Osteocyte (in vitro differentiated cells): Measurements from ENCODE around the gene MED13L. TPM values are rescaled to one million over a fixed set of nuclear protein-coding genes. Genes with fewer than 3 reads are reported as not detected.

Source experiments
- DNase-seq: peaks from one replicate; pipeline ENCODE4 v3.0.0; 2021; ENCODE audit warnings: mixed read lengths; ENCODE audit not compliant: unreplicated experiment; ENCODE audit errors: extremely low spot score
- H3K27ac Mint-ChIP-seq: one replicate; pipeline ENCODE4 v1.8.0; 2021; ENCODE audit warnings: mild to moderate bottlenecking, mixed read lengths; ENCODE audit not compliant: unreplicated experiment
- H3K27me3 Mint-ChIP-seq: one replicate; pipeline ENCODE4 v1.8.0; 2021; ENCODE audit warnings: mixed read lengths; ENCODE audit not compliant: unreplicated experiment
- H3K36me3 Mint-ChIP-seq: one replicate; pipeline ENCODE4 v1.8.0; 2021; ENCODE audit warnings: mixed read lengths; ENCODE audit not compliant: unreplicated experiment
- H3K4me1 Mint-ChIP-seq: one replicate; pipeline ENCODE4 v1.8.0; 2021; ENCODE audit warnings: mixed read lengths; ENCODE audit not compliant: unreplicated experiment
- H3K4me3 Mint-ChIP-seq: one replicate; pipeline ENCODE4 v1.8.0; 2021; ENCODE audit warnings: mild to moderate bottlenecking, moderate library complexity, mixed read lengths; ENCODE audit not compliant: unreplicated experiment
- H3K9me3 Mint-ChIP-seq: one replicate; pipeline ENCODE4 v1.8.0; 2021; ENCODE audit warnings: mixed read lengths; ENCODE audit not compliant: unreplicated experiment
- CTCF ChIP-seq: fragments of 200-600 bp; sonication (generic); IDR thresholded peaks from 2 replicates; pipeline ENCODE4 v1.5.0; 2021; ENCODE audit warnings: antibody characterized with exemption, mild to moderate bottlenecking, moderate library complexity
- total RNA-seq: library from RNA; stranded (reverse); gene quantifications from 2 replicates; pipeline ENCODE4 v1.2.1, GENCODE V29; 2021

MED13L gene
- total RNA-seq, 1 donor from 2014 or later: 229 TPM

DNA sequence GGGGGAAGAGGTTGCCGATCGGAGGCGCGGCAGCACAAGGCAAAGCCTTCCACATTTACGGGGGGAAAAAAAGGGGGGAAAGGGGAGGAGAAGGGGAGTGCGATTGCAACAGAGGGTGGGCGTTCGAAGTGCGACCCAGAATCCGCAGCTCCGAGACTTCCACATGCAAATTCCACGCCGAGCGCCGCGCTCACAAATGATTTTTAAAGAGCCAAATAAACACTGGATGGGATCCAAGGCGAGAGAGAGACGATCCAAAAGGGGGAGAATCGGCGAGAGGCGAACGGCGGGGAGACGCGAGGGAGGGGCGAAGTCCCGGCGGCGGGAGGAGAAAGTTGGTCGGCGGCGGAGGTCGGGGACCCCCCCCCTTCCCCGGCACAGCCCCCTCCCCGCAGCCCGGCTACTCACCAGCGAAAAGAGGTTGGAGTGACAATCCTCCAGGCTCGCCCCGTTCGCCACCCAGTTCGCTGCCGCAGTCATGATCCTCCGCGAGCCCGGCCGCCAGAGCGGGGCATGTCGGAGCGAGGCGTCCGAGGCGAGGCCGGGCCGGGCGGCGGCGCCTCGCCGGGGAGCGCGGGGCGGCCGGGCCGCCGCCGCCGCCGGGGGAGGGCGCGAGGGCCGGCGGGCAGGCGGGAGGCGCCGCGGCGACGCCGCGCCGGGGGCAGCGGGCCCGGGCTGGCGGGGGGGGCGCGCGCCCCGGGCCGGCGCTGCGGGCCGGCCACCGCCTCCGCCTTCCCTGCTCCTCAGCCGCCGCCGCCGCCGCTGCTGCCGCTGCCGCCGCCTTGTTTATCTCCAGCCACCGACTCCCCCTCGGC is 634 bp downstream of the MED13L start:
- DNase-seq: peak; percentile 91
- TF ChIP-seq CTCF: no peak
- H3K36me3 Mint-ChIP-seq: no peaks in the 10 kb centered on the region
- H3K9me3 Mint-ChIP-seq: no peaks in the 10 kb centered on the region
- H3K4me1 Mint-ChIP-seq: peaks cover 41% of the 10 kb centered on the region
- peak overlapping the region; percentile 94 for H3K4me3 Mint-ChIP-seq
- peak overlapping the region; percentile 94 for H3K27ac Mint-ChIP-seq
- no peaks in the 10 kb centered on the region for H3K27me3 Mint-ChIP-seq

DNA sequence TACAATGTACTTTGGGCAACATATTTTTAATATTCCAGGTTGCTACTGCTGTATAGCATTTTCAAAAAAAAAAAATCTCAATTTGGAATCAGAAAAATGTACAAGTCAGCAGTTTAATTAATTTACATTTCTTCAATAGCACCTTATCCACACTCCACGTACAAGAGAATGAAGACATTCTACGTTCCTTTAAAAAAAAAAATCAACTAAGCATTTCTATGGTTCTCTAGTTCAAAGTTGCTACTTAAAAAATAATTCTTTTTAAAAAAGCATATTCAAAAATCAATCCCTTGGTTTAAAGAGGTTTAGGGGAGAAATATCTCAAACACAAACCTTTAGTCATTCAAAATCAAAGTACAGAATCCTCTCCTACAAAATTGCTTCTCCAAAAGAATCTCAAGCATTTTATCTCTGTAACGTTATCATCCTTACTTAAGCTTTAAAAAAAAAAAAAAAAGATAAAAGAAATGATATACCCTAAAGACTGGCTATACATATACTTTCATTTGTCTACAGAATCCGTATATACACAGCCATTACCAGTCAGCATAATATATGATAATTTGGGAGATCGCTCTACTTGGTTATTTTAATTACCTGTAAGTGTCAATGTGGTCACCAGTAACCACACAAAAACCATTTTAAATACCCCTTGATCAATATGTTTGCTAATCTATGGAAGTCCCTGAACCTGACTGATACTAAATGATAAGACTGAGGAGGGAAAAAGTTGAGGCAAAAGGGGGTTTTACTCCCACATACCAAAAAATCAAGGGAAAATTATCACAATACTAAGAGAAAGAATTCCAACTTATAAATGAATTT is 2.7 kb downstream of the MED13L start:
- Mint-ChIP-seq H3K27ac (peak overlapping the region; percentile 71), H3K36me3 (no peaks in the 10 kb centered on the region), H3K27me3 (no peaks in the 10 kb centered on the region), H3K4me1 (peaks cover 54% of the 10 kb centered on the region), H3K4me3 (peak overlapping the region; percentile 94), H3K9me3 (no peaks in the 10 kb centered on the region)
- TF ChIP-seq CTCF: no peak
- DNase-seq: no peak

- no peaks in the 10 kb centered on the region for H3K9me3 Mint-ChIP-seq
- peak; percentile 9 for TF ChIP-seq CTCF
- H3K27me3 Mint-ChIP-seq: no peaks in the 10 kb centered on the region
- peaks cover 61% of the 10 kb centered on the region for H3K4me1 Mint-ChIP-seq
- H3K4me3 Mint-ChIP-seq: peak overlapping the region; percentile 94
- no peak for DNase-seq
- no peaks in the 10 kb centered on the region for H3K36me3 Mint-ChIP-seq
- H3K27ac Mint-ChIP-seq: peak overlapping the region; percentile 71
These were observed 3.5 kb downstream of the MED13L start for GRCh38 chr12:116273813-116274550.

- no peaks in the 10 kb centered on the region for H3K27me3 Mint-ChIP-seq
- H3K9me3 Mint-ChIP-seq: no peaks in the 10 kb centered on the region
- H3K4me3 Mint-ChIP-seq: no peak overlapping the region
- no peak for TF ChIP-seq CTCF
- H3K4me1 Mint-ChIP-seq: peaks cover 31% of the 10 kb centered on the region
- H3K27ac Mint-ChIP-seq: no peak overlapping the region
- no peaks in the 10 kb centered on the region for H3K36me3 Mint-ChIP-seq
- no peak for DNase-seq
These were observed 9.5 kb downstream of the MED13L start for GRCh38 chr12:116267948-116268347.
